Caco-2 (cell line): ENCODE data around the gene CD74. TPM values are rescaled to one million over a fixed set of nuclear protein-coding genes. Genes with fewer than 3 reads are reported as not detected.

Experiments used
- BruUV-seq: library from RNA; stranded (reverse); fragments of 400-500 nt; replicated peaks from 2 replicates; lab custom pipeline; 2021; lab: Mats Ljungman, UMichigan
- CTCF ChIA-PET: fragments of 300-600 bp; sonication (Branson Sonifier 250); formaldehyde crosslinking; loops from one replicate; lab custom pipeline; 2022; ENCODE audit warnings: antibody characterized with exemption; lab: Charles Lee
- POLR2A ChIA-PET: fragments of 300-600 bp; sonication (Branson Sonifier 250); formaldehyde crosslinking; loops from one replicate; lab custom pipeline; 2022; ENCODE audit warnings: antibody characterized with exemption; lab: Charles Lee
- DNase-seq, 2 experiments: peaks; one replicate each; pipeline versions ENCODE4 v3.0.0 to v3.0.0-alpha.2; 2020 to 2022
- H3K27me3 ChIP-seq: replicated peaks from 2 replicates; pipeline ENCODE4 v1.6.0; 2011; ENCODE audit warnings: low read length; ENCODE audit not compliant: control insufficient read depth, insufficient read depth
- H3K36me3 ChIP-seq: 2 replicates; pipeline ENCODE4 v1.5.1; 2011; ENCODE audit warnings: low read length; ENCODE audit not compliant: control insufficient read depth, insufficient read depth
- H3K4me1 ChIP-seq: fragments of 250-450 bp; sonication (Bioruptor Pico); 2 replicates; pipeline ENCODE4 v1.5.1; 2020; ENCODE audit warnings: mild to moderate bottlenecking
- H3K4me3 ChIP-seq: 2 replicates; pipeline ENCODE4 v1.5.1; 2011; ENCODE audit warnings: low read depth, mild to moderate bottlenecking, control low read depth, low read length
- H3K9me3 ChIP-seq: fragments of 250-450 bp; sonication (Bioruptor Pico); 2 replicates; pipeline ENCODE4 v1.5.1; 2020; ENCODE audit warnings: mild to moderate bottlenecking, moderate library complexity
- H3K27ac Mint-ChIP-seq: one replicate; pipeline ENCODE4 v1.8.0; 2022; ENCODE audit warnings: mixed read lengths; ENCODE audit not compliant: unreplicated experiment
- H3K27me3 Mint-ChIP-seq: one replicate; pipeline ENCODE4 v1.8.0; 2022; ENCODE audit warnings: mixed read lengths; ENCODE audit not compliant: insufficient read depth, unreplicated experiment
- H3K36me3 Mint-ChIP-seq: one replicate; pipeline ENCODE4 v1.8.0; 2022; ENCODE audit warnings: mild to moderate bottlenecking, mixed read lengths; ENCODE audit not compliant: insufficient read depth, unreplicated experiment
- H3K4me1 Mint-ChIP-seq: one replicate; pipeline ENCODE4 v1.8.0; 2022; ENCODE audit warnings: low read depth, mixed read lengths; ENCODE audit not compliant: unreplicated experiment
- H3K4me3 Mint-ChIP-seq: one replicate; pipeline ENCODE4 v1.8.0; 2022; ENCODE audit warnings: mild to moderate bottlenecking, moderate library complexity, mixed read lengths; ENCODE audit not compliant: unreplicated experiment
- H3K9me3 Mint-ChIP-seq: one replicate; pipeline ENCODE4 v1.8.0; 2022; ENCODE audit warnings: mixed read lengths; ENCODE audit not compliant: unreplicated experiment
- intact Hi-C: fragments of 100-400 bp; cut with micrococcal nuclease; formaldehyde crosslinking; loops from one replicate; pipeline ENCODE4 v1.10.0; 2022; ENCODE audit not compliant: unreplicated experiment
- total RNA-seq: library from RNA; stranded (reverse); gene quantifications from 2 replicates; pipeline ENCODE4 v1.2.3, GENCODE V29; 2022
- TF ChIP-seq, protein P1 (sequence below), 2 experiments: fragments of 200-600 bp in 1 of 2; IDR thresholded peaks; 1 replicate in 1 of 2; 2 replicates in 1 of 2; pipeline versions ENCODE4 v1.5.1 to v1.8.0; 2011 to 2022; ENCODE audit warnings: antibody characterized with exemption in 1 of 2, control low read depth in 1 of 2, inconsistent platforms in 1 of 2, low read depth in 1 of 2, low read length in 1 of 2, mild to moderate bottlenecking in 1 of 2, moderate library complexity in 1 of 2; ENCODE audit not compliant: insufficient read depth in 1 of 2, severe bottlenecking in 1 of 2, unreplicated experiment in 1 of 2

CD74 gene
- total RNA-seq, 1 experiment from 2014 or later = 59.3 TPM

DNA sequence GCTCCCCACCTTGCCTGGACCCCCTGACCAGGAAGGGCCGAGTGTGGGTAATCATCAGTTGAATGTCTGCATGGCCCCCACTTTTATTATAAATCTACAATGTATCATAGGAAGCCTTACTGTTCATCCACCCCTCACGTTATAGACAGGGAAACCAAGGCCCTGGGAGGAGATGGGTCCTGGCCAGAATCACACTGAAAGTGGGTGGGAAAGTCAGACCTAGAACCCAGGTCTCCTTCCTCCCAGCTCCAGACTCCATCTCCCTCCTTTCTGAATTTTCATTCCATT lies 17.1 kb downstream of the CD74 start:
- H3K4me1 ChIP-seq = no peaks in the 10 kb centered on the region
- TF ChIP-seq, protein P1, sequence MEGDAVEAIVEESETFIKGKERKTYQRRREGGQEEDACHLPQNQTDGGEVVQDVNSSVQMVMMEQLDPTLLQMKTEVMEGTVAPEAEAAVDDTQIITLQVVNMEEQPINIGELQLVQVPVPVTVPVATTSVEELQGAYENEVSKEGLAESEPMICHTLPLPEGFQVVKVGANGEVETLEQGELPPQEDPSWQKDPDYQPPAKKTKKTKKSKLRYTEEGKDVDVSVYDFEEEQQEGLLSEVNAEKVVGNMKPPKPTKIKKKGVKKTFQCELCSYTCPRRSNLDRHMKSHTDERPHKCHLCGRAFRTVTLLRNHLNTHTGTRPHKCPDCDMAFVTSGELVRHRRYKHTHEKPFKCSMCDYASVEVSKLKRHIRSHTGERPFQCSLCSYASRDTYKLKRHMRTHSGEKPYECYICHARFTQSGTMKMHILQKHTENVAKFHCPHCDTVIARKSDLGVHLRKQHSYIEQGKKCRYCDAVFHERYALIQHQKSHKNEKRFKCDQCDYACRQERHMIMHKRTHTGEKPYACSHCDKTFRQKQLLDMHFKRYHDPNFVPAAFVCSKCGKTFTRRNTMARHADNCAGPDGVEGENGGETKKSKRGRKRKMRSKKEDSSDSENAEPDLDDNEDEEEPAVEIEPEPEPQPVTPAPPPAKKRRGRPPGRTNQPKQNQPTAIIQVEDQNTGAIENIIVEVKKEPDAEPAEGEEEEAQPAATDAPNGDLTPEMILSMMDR (IDR thresholded peaks at IDR 0.05; ENCODE audit: insufficient read depth in 1 of 2, low read depth in 1 of 2, low read length in 1 of 2, severe bottlenecking in 1 of 2, unreplicated experiment in 1 of 2) = no peak
- Mint-ChIP-seq H3K36me3 (peaks cover 85% of the 10 kb centered on the region), H3K4me3 (no peak overlapping the region), H3K4me1 (no peaks in the 10 kb centered on the region), H3K27ac (peak overlapping the region; percentile 26), H3K27me3 (no peaks in the 10 kb centered on the region), H3K9me3 (no peaks in the 10 kb centered on the region)
- ChIA-PET POLR2A (no interaction called here), CTCF (no interaction called here)
- intact Hi-C loops = no loop called here
- no peak overlapping the region for H3K4me3 ChIP-seq
- BruUV-seq = no TSS peak
- H3K36me3 ChIP-seq = peaks cover 6% of the 10 kb centered on the region
- H3K9me3 ChIP-seq = no peaks in the 10 kb centered on the region
- no peaks in the 10 kb centered on the region for H3K27me3 ChIP-seq
- no peak for DNase-seq

DNA sequence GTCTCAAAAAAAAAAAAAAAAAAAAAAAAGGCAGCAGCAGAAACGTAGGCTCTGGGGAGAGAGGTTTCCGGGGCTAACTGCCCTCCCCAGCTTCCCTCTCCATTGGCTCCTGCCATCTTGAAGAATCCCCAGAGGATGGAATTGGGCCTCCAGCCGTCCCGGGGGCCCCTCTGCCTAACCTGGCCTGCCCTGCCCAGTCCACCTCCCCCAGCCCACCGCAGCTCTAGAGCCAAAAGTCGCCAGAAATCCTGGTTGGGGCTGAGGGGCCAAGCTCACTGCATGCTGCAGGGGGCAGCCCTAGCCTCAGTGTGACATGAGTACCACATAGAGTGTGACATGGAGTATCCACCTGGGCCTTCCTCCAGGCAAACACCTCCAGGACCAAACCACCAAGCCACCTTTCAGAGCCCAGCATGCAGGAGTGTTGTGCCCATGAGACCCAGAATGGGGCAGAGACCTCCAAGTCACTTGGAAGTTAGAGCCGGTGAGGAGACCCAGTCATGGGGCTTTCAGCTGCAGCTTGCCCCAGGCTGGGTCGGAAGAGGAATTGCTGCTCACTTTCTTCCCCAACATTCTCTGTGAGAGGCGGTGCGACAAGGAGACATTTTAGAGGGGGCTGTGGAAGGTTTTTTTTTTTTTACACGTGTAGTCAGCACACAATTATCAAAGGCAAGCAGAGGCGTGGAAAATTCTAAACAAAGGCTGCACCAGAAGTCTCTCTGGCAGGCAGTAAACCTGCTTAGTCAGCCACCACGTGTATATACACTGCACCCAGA lies 17.6 kb downstream of the CD74 start:
- TF ChIP-seq, protein P1 (IDR thresholded peaks at IDR 0.05; ENCODE audit: insufficient read depth in 1 of 2, low read depth in 1 of 2, low read length in 1 of 2, severe bottlenecking in 1 of 2, unreplicated experiment in 1 of 2) = peak in 1 of 2 experiments; percentile 13
- Mint-ChIP-seq H3K27me3 (no peaks in the 10 kb centered on the region), H3K4me3 (no peak overlapping the region), H3K9me3 (no peaks in the 10 kb centered on the region), H3K36me3 (peaks cover 85% of the 10 kb centered on the region), H3K4me1 (no peaks in the 10 kb centered on the region), H3K27ac (no peak overlapping the region)
- intact Hi-C loops = no loop called here
- ChIA-PET POLR2A (no interaction called here), CTCF (interaction anchor here (0.6 kb wide), 1 partner anchor 41 kb away, joined by 3 read pairs; no protein-coding TSS in a partner anchor)
- Histone ChIP-seq H3K4me3 (no peak overlapping the region), H3K9me3 (no peaks in the 10 kb centered on the region), H3K4me1 (no peaks in the 10 kb centered on the region), H3K27me3 (no peaks in the 10 kb centered on the region), H3K36me3 (peaks cover 6% of the 10 kb centered on the region)
- BruUV-seq = no TSS peak
- DNase-seq = no peak

DNA sequence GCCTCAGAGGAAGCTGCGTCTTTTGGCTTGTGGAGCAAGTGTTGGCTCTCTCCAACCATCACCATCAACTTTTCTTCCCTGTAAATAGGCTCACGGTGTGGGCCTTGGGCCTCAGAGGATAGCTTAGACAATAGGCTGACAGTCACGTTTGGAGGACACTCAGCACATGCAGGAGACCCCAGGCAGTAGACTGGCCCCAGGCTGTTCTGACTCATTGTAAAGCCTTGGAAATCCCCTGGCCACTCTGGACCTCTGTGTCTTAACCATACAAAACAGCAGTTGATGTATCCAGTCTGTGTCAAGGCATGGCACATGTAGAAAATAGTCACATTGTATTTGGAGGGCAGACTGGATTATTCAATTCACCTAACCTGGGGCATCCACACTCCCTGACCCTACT lies 18.6 kb downstream of the CD74 start:
- H3K9me3 Mint-ChIP-seq = no peaks in the 10 kb centered on the region
- intact Hi-C loops = no loop called here
- no peaks in the 10 kb centered on the region for H3K9me3 ChIP-seq
- BruUV-seq = no TSS peak
- TF ChIP-seq, protein P1 (IDR thresholded peaks at IDR 0.05; ENCODE audit: insufficient read depth in 1 of 2, low read depth in 1 of 2, low read length in 1 of 2, severe bottlenecking in 1 of 2, unreplicated experiment in 1 of 2) = no peak
- ChIA-PET POLR2A (no interaction called here), CTCF (no interaction called here)
- H3K36me3 Mint-ChIP-seq = peaks cover 92% of the 10 kb centered on the region
- no peak for DNase-seq
- H3K4me1 ChIP-seq = no peaks in the 10 kb centered on the region
- H3K4me3 Mint-ChIP-seq = no peak overlapping the region
- no peak overlapping the region for H3K27ac Mint-ChIP-seq
- no peak overlapping the region for H3K4me3 ChIP-seq
- H3K4me1 Mint-ChIP-seq = no peaks in the 10 kb centered on the region
- no peaks in the 10 kb centered on the region for H3K27me3 ChIP-seq
- no peaks in the 10 kb centered on the region for H3K27me3 Mint-ChIP-seq
- peaks cover 9% of the 10 kb centered on the region for H3K36me3 ChIP-seq
